Fibroblast of pulmonary artery (primary cell): ENCODE measurements around the gene GRIN2C.
"Not testable (repeated sequence)": the region's sequence is repeated elsewhere in the genome, so short reads cannot be mapped to it uniquely, and the experiment has no call there.

ENCODE experiments used
- DNase-seq: peaks from one replicate; pipeline ENCODE4 v3.0.0-alpha.2; 2010; ENCODE audit warnings: low read depth
- H3K4me3 ChIP-seq: replicated peaks from 2 replicates; pipeline ENCODE4 v1.5.1; 2011; ENCODE audit warnings: low read depth, mild to moderate bottlenecking, control low read depth, low read length, moderate library complexity
- CTCF ChIP-seq: IDR thresholded peaks from 2 replicates; pipeline ENCODE4 v1.5.1; 2011; ENCODE audit warnings: mild to moderate bottlenecking, control low read depth, low read length, inconsistent platforms; ENCODE audit errors: missing control alignments

The GRIN2C gene

DNA sequence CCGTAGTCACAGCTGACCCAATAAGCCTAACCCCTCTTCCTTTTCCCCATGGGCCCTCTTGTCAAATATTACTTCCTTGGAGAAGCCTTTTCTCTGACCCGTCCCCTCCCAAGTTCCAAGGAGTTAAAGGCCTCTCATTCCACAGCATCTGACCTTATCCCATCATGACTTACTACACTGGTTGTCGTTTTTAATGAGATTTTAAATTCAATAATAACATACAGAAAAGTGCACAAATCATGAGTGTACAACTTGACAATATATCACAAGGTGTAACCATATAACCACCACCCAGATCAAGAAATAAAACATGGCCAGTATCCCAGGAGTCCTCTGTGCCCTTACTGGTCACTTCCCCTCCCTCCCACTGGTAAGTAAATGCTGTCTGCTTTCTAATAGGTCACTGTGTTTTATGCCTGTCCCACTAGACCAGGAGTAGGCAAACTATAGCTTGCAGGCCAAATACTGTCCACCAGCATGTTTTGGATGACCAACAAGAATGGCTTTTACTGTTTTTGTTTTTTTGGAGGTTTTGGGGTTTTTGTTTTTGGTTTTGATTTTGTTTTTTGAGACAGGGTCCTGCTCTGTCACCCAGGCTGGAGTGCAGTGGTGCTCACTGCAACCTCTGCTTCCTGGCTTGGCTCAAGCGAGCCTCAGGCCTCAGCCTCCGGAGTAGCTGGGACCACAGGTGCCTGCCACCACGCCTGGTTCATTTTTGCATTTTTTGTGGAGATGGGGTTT, 14.4 kb upstream of the GRIN2C start:
- peak overlapping the region; percentile 82 for H3K4me3 ChIP-seq
- peak; percentile 10 for DNase-seq
- no peak for TF ChIP-seq CTCF

- H3K4me3 ChIP-seq, result peak overlapping the region; percentile 82
- no peak for TF ChIP-seq CTCF
- peak; percentile 100 for DNase-seq
Observed at GRCh38 chr17:74873037-74873873, 13.6 kb upstream of the GRIN2C start.

- no peak for DNase-seq
- no peak for TF ChIP-seq CTCF
- H3K4me3 ChIP-seq, result peak within 1 kb of the TSS; percentile 82
Observed at GRCh38 chr17:74872313-74873036, 12.8 kb upstream of the GRIN2C start, which contains the start of gene FDXR. Gene FDXR (minus strand): TSS chr17:74872994. CDS start chr17:74872944, 50 bp downstream.

DNA sequence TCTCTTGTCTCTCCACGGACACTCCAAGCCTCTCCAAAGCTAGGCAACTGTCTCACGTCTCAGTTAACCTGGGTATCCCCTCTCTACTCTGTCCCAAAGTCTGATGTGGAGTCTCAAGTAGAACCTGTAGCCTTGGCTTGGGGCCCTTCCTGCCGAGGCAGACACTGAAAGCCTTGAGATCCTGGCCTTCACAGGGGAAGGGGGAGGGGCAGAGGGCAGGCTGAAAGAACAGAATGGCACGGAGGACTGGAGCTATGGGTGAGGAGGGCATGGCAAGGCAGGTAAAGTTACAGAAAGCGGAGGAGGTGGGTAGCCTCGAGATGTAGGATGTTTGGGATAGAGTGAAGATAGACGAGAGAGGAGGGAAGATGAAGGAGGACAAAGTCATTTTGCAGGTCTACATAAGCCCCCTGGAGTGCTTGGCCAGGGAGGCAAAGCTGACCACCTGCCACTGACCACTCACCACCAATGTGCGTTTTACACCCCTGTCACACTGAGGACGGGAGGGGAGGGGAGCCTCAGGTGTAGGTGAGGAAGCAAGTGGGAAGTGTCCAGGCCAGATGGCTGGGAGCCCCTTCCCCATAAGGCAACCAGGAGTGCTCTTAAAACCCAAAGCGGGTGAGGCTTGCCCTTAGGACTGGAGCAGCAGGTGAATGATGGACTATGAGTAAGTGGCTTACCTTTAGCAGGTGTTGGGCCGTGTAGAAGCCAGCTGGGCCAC, 11.8 kb upstream of the GRIN2C start:
- DNase-seq, result no peak
- no peak for TF ChIP-seq CTCF
- peak overlapping the region; percentile 79 for H3K4me3 ChIP-seq

- no peak overlapping the region for H3K4me3 ChIP-seq
- peak; percentile 83 for DNase-seq
- no peak for TF ChIP-seq CTCF
Observed at GRCh38 chr17:74870512-74870911, 10.8 kb upstream of the GRIN2C start.

DNA sequence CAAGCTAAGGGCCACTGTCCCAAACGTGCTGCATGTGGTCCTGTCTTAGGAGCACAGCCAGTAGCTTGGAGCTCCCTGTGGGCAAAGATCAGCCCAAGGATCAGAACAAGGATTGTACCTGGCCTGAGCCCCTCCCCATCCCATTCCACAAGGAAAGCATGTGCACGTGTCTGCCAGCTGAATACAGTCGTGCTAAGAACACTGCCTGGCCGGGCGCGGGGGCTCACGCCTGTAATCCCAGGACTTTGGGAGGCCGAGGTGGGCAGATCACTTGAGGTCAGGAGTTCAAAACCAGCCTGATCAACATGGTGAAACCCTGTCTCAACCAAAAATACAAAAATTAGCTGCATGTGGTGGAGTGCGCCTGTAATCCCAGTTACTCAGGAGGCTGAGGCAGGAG, 10.3 kb upstream of the GRIN2C start:
- not testable (repeated sequence) for H3K4me3 ChIP-seq, DNase-seq
